Non-pigmented ciliary epithelial cell (primary cell): ENCODE data around the gene KANSL3.
A peak's percentile ranks its signal among the peaks of the same experiment; 100 is the strongest.

Source experiments
- DNase-seq: peaks from one replicate; pipeline ENCODE4 v3.0.0-alpha.2; 2010; ENCODE audit warnings: low read depth

The KANSL3 gene

DNA sequence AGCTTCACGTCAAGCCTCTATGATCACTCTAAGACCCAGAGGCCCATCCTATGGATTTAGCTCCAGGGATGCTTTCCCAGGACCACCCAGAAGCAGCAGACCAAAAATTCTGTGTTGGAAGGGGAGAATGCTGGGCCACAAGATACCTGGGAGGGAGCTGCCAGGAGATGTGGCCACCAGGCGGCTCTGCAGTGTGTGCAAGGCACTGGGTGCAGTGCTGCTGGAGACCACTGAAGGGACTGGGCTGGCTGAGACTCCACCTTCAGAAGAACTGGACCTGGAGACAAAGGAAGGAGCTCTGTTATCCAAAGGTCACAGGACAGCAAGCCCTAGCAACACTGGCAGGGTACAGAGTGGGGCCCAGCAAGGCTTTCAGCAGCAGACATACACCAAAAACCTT lies 34.0 kb downstream of the KANSL3 start:
- DNase-seq, result no peak

GRCh38 chr2:96602330-96602823 lies 35.7 kb downstream of the KANSL3 start:
- no peak for DNase-seq

- no peak for DNase-seq
Measured at GRCh38 chr2:96601382-96602292, 36.5 kb downstream of the KANSL3 start.

GRCh38 chr2:96599941-96600340 lies 38.2 kb downstream of the KANSL3 start:
- no peak for DNase-seq

DNA sequence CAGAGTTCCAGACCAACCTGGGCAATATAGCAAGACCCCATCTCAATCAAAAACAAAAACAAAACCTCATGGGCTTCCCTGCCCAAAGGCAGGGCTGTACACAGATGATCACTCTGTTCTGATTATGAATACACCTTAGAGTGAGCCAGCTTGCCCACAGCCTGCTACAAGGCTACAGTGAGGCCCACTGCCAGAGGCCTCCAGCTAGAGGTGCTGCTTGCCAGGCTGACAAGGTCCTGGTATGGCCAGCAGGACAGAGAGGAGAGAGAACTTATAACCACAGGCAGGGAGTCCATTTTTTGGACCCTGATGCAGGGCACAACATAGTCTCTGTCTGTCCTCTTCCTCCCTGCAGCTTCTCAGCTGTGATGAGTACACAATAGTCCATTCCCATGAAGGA lies 41.5 kb downstream of the KANSL3 start:
- no peak for DNase-seq

GRCh38 chr2:96594691-96595152 lies 43.4 kb downstream of the KANSL3 start:
- no peak for DNase-seq

DNA sequence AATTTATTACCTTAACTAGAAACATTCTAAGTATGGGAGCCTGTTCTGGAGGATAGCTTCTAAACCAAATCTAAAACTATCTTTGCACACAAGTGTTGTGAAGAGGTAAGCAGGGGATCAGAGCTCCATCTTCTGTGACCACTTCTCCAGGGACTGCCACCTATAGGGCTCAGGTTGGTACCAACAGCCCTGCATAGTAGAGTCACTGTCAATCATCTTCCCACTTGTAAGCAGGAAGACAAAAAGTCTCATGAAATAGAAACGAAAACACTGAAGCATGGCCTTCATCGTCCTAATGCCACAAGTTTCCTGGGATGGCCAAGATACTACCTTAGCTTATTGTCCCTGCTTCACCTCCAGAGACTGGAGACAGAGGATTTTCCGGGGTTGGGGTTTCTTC lies 43.8 kb downstream of the KANSL3 start:
- no peak for DNase-seq

DNA sequence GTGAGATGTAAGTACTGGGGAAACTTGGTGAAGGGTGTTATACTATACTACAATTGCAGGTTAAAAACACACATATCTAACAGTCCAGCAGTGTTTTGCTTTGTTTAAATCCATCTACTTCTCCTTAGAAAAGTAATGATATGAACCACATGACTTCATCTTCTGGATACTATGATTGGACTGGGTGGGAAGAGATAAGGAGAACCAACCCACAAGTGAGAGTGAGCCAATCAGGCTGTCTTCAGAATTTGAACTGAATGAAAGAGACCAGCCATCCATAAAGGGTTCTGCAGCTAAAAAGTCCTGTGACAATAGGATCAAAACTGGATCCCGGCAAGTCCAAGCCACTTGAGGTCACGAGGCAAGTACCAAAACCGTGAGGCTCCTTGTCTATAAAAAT lies 46.6 kb downstream of the KANSL3 start:
- DNase-seq, result no peak

GRCh38 chr2:96591054-96591453 lies 47.1 kb downstream of the KANSL3 start:
- DNase-seq, result no peak

DNA sequence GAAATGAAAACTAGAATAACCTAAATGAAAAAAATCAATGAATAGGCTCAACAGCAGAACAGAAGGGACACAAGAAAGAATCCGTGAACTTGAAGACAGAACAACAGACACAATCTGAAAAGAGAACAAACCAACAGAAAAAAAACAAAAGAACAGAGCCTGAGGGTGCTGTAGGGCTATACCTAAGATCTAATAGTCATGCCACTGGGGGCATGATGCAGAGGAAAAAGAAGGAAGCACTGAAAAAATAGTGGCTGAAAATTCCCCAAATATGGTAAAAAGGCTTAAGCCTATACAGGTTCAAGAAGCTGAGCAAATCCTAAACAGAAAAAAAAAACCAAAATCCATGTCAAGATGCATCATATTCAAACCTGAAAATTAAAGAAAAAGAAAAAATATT lies 50.3 kb downstream of the KANSL3 start:
- DNase-seq, result no peak

DNA sequence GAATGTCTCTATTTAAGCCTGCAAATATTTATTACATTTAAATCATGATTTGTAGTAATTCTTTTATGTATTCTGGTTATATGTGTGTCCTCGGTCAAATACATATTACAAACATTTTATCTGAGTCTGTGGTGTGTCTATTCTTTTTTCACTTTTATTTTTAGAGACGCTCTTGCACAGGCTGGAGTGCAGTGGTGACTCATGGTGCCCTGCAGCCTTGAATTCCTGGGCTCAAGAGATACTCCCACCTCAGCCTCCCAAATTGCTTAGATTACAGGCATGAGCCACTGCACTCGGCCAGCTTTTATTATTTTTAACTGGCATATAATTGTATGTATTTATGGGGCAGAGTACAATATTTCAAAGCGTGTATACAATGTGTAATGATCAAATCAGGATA lies 54.1 kb downstream of the KANSL3 start:
- DNase-seq, result peak; percentile 11

- no peak for DNase-seq
Measured at GRCh38 chr2:96580771-96581170, 57.3 kb downstream of the KANSL3 start.

DNA sequence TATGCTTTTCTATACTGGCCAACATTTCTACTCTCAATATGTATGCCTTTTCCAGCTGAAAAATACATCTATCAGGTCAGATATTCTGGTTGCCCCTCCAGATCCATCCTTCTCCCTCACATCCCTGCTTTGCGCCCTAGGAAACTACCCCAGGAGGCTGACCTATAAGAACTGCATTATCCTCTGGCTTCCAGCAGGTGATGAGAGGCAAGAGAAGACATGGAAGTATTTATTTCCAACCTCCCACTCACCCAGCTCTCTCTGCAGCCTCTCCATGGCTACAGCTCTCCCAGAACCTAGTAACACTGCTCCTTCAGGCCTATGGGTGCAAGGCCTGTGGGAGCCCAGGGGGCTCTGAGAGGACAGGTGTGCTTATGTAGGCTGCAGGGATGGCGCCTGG lies 58.7 kb downstream of the KANSL3 start:
- no peak for DNase-seq

GRCh38 chr2:96578731-96579130 lies 59.4 kb downstream of the KANSL3 start:
- no peak for DNase-seq

- no peak for DNase-seq
Measured at GRCh38 chr2:96577501-96577900, 60.6 kb downstream of the KANSL3 start.

GRCh38 chr2:96575785-96576456 lies 62.2 kb downstream of the KANSL3 start:
- no peak for DNase-seq

GRCh38 chr2:96574364-96574763 lies 63.7 kb downstream of the KANSL3 start:
- no peak for DNase-seq

DNA sequence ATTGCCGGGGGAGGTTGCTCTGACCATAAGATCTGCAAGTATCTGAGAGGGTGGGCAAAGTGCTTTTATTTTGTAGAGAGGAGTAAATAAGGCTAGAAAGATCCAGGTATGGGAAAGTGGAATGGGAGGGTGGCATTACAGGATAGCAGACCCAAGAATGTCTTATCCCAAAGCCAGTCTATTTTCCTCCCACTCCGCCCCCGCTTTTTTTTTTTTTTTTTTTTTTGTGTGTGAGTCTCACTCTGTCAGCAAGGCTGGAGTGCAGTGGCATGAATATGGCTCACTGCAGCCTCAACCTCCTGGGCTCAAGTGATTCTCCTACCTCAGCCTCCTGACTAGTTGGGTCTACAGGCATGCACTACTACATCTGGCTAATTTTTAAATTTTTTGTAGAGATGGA lies 70.0 kb downstream of the KANSL3 start:
- DNase-seq, result no peak

- no peak for DNase-seq
Measured at GRCh38 chr2:96565111-96565510, 73.0 kb downstream of the KANSL3 start.

DNA sequence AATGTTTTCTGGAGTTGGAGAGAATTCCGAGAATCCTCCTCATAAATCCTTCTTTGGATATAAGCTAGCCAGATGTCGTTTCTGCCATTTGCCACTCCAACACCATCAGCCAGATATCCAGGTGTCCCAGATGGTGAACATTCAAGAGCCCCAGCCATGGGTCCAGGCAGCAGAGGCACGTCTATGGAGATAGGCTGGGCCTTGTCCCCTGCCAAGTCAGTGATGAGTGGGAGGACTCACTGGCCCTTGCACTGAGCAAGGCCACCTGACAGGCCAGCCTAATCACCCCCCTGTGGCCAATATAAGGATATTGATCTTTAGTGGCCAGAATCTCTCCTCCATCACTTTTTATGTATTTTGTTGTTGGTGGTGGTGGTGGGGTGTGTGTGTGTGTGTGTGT lies 73.5 kb downstream of the KANSL3 start:
- DNase-seq, result no peak

DNA sequence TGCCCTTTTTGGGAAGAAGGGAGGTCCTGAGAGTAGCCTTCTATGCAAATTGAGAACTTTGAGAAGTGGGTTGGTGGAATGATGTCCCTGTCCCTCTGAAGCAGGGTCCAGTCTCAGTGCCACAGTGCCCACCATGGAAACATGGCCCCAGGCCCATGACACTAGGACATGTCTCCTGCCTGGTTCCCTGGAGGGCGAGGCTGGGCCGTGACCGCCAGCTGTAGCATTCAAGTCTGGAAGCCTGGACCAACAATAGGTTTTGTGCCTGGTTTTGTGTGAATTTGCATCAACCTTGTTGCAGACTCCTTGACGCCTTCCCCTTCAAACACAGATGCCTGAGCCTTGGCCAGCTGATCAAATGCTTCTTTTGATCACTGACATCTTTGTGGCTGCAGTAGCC lies 74.1 kb downstream of the KANSL3 start:
- DNase-seq, result no peak

DNA sequence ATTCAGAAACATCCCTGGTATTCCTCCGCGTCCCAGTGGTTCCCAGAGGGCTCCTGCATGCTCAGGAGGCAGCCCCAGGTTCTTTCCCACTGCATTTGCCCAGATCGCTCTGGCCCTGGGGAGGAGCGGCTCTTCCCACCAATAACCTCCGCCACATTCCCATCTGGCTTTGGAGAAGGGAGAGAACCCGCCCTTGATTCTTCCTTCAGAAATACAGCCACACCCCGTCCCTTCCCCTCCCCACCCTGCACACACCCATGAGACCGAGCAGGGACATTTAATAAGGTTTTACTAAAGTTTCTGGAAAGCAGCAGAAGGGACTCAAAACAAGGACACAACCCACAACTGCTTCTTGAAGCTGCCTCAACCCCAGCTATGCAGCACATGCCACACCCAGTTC lies 79.6 kb downstream of the KANSL3 start:
- no peak for DNase-seq

DNA sequence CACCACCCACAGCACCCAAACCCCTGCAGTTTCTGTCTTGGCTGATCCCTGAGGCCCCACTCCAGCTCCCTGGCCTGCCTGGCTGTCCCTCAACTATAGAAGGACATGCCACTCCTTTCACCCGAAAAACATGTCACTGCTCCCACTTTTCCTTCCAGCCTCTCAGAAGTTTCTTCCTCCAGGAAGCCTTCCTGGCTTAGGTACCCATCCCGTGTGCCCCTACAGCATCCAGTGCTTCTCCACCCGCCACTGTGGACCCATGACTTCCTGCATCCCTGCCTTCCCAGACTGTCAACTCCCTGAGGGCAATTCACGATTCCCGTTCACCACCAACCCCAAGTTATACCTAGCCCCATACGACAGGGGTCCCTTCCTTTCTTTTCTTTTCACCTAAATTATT lies 80.1 kb downstream of the KANSL3 start:
- DNase-seq, result no peak
